Activated T-helper 1 cell treated with anti-CD3 and anti-CD28 coated beads, Interleukin-12 subunit alpha, Interleukin-12 subunit beta, Interleukin-2, Interleukin-4 antibody, amounts not matched to agents 30 ng/mL and 10 ng/mL and 1 ng/mL, durations not matched to agents 14 hours and 24 hours and 36 hours (primary cell): ENCODE results near the gene PCDHGC4. TPM values are rescaled to one million over a fixed set of nuclear protein-coding genes. Genes with fewer than 3 reads are reported as not detected.

Source experiments
- DNase-seq: peaks from one replicate; pipeline ENCODE4 v3.0.0; 2021; ENCODE audit warnings: low spot score
- H3K27ac Mint-ChIP-seq: one replicate; pipeline ENCODE4 v1.8.0; 2021; ENCODE audit warnings: mild to moderate bottlenecking, mixed read lengths
- H3K27me3 Mint-ChIP-seq: one replicate; pipeline ENCODE4 v1.8.0; 2022; ENCODE audit warnings: mild to moderate bottlenecking, moderate library complexity, mixed read lengths; ENCODE audit not compliant: insufficient read depth
- H3K36me3 Mint-ChIP-seq: one replicate; pipeline ENCODE4 v1.8.0; 2021; ENCODE audit warnings: low read depth, mixed read lengths
- H3K4me1 Mint-ChIP-seq: one replicate; pipeline ENCODE4 v1.8.0; 2021; ENCODE audit warnings: low read depth, mixed read lengths
- H3K4me3 Mint-ChIP-seq: one replicate; pipeline ENCODE4 v1.8.0; 2021; ENCODE audit warnings: mild to moderate bottlenecking, moderate library complexity, mixed read lengths
- H3K9me3 Mint-ChIP-seq: one replicate; pipeline ENCODE4 v1.8.0; 2021; ENCODE audit warnings: mixed read lengths
- intact Hi-C: fragments of 100-400 bp; cut with micrococcal nuclease; formaldehyde crosslinking; loops from one replicate; pipeline ENCODE4 v1.15.1; 2024
- total RNA-seq: library from RNA; stranded (reverse); gene quantifications from 2 replicates; pipeline ENCODE4 v1.2.3, GENCODE V29; 2022

PCDHGC4 gene
- total RNA-seq, 1 donor from 2014 or later: not detected

DNA sequence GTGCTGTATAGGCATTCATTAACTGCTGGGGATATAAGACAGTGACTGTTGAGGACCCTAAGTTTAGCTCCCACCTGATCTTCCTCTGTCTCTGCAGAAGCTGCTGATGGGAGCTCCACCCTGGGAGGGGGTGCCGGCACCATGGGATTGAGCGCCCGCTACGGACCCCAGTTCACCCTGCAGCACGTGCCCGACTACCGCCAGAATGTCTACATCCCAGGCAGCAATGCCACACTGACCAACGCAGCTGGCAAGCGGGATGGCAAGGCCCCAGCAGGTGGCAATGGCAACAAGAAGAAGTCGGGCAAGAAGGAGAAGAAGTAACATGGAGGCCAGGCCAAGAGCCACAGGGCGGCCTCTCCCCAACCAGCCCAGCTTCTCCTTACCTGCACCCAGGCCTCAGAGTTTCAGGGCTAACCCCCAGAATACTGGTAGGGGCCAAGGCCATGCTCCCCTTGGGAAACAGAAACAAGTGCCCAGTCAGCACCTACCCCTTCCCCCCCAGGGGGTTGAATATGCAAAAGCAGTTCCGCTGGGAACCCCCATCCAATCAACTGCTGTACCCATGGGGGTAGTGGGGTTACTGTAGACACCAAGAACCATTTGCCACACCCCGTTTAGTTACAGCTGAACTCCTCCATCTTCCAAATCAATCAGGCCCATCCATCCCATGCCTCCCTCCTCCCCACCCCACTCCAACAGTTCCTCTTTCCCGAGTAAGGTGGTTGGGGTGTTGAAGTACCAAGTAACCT, 26.2 kb downstream of the PCDHGC4 start:
- H3K9me3 Mint-ChIP-seq: no peaks in the 10 kb centered on the region
- H3K27ac Mint-ChIP-seq: peak overlapping the region; percentile 31
- H3K27me3 Mint-ChIP-seq: no peaks in the 10 kb centered on the region
- H3K4me3 Mint-ChIP-seq: no peak overlapping the region
- peaks cover 30% of the 10 kb centered on the region for H3K4me1 Mint-ChIP-seq
- no peak for DNase-seq
- intact Hi-C loops: no loop called here
- peaks cover 7% of the 10 kb centered on the region for H3K36me3 Mint-ChIP-seq

DNA sequence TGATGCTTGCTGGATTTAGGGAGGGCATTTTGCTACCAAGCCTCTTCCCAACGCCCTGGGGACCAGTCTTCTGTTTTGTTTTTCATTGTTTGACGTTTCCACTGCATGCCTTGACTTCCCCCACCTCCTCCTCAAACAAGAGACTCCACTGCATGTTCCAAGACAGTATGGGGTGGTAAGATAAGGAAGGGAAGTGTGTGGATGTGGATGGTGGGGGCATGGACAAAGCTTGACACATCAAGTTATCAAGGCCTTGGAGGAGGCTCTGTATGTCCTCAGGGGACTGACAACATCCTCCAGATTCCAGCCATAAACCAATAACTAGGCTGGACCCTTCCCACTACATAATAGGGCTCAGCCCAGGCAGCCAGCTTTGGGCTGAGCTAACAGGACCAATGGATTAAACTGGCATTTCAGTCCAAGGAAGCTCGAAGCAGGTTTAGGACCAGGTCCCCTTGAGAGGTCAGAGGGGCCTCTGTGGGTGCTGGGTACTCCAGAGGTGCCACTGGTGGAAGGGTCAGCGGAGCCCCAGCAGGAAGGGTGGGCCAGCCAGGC, 27.0 kb downstream of the PCDHGC4 start:
- no peak overlapping the region for H3K4me3 Mint-ChIP-seq
- intact Hi-C loops: loop anchor here (1.0 to 2.0 kb wide), 6 partner anchors 37 to 191 kb away; partner anchors contain the start of genes PCDHGA10, PCDHGB7, PCDHGC3 and TAF7
- H3K27ac Mint-ChIP-seq: peak overlapping the region; percentile 31
- H3K27me3 Mint-ChIP-seq: no peaks in the 10 kb centered on the region
- DNase-seq: no peak
- peaks cover 15% of the 10 kb centered on the region for H3K36me3 Mint-ChIP-seq
- peaks cover 37% of the 10 kb centered on the region for H3K4me1 Mint-ChIP-seq
- no peaks in the 10 kb centered on the region for H3K9me3 Mint-ChIP-seq

DNA sequence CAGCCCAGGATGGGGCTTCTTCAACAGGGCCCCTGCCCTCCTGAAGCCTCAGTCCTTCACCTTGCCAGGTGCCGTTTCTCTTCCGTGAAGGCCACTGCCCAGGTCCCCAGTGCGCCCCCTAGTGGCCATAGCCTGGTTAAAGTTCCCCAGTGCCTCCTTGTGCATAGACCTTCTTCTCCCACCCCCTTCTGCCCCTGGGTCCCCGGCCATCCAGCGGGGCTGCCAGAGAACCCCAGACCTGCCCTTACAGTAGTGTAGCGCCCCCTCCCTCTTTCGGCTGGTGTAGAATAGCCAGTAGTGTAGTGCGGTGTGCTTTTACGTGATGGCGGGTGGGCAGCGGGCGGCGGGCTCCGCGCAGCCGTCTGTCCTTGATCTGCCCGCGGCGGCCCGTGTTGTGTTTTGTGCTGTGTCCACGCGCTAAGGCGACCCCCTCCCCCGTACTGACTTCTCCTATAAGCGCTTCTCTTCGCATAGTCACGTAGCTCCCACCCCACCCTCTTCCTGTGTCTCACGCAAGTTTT, 27.6 kb downstream of the PCDHGC4 start:
- H3K4me1 Mint-ChIP-seq: peaks cover 37% of the 10 kb centered on the region

DNA sequence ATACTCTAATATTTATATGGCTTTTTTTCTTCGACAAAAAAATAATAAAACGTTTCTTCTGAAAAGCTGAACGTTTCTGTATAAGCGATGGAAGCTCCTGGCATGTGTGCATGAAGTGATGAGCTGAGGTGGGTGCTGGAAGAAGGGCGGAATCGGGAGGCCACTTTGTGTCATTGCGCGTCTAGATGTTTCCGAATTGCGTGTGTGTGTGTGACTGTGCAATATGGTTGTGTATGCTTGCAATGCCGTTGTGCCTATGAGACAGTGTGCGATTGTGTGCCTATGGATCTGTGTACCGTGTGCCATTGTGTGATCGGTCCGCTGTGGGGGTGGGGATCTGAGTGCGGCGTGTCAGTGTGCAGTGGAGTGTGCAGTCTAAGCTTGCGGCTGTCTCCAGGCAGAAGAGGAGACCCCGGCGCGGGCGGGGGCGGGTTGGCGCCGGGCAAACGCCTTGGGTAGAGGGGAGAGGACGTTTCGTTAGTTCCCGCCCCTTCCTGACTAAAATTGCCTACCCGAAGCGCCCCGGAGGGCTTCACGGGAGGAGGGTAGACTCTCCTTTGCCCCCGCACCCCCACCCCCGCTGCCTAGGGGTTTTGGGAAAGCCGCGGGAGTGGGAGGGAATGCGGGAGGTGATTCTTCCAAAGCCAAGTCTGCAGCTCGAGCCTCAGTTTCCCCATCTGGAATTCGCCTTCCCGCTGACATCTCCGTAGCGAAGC, 28.2 kb downstream of the PCDHGC4 start:
- Mint-ChIP-seq H3K36me3 (peaks cover 25% of the 10 kb centered on the region), H3K9me3 (no peaks in the 10 kb centered on the region), H3K27me3 (no peaks in the 10 kb centered on the region), H3K4me1 (peaks cover 37% of the 10 kb centered on the region), H3K4me3 (peak overlapping the region; percentile 87), H3K27ac (peak overlapping the region; percentile 95)
- no peak for DNase-seq
- intact Hi-C loops: loop anchor here (1.0 to 2.0 kb wide), 7 partner anchors 38 to 192 kb away; partner anchors contain the start of genes PCDHGA10, PCDHGA12, PCDHGB7 and PCDHGC3

More for the DNA sequence above, 27.6 kb downstream of the PCDHGC4 start:
- peak overlapping the region; percentile 87 for H3K4me3 Mint-ChIP-seq
- intact Hi-C loops: loop anchor here (1.0 to 2.0 kb wide), 6 partner anchors 37 to 192 kb away; partner anchors contain the start of genes PCDHGA10, PCDHGB7, PCDHGC3 and TAF7
- peak; percentile 74 for DNase-seq
- H3K36me3 Mint-ChIP-seq: peaks cover 18% of the 10 kb centered on the region
- H3K27ac Mint-ChIP-seq: peak overlapping the region; percentile 95
- no peaks in the 10 kb centered on the region for H3K9me3 Mint-ChIP-seq
- H3K27me3 Mint-ChIP-seq: no peaks in the 10 kb centered on the region

DNA sequence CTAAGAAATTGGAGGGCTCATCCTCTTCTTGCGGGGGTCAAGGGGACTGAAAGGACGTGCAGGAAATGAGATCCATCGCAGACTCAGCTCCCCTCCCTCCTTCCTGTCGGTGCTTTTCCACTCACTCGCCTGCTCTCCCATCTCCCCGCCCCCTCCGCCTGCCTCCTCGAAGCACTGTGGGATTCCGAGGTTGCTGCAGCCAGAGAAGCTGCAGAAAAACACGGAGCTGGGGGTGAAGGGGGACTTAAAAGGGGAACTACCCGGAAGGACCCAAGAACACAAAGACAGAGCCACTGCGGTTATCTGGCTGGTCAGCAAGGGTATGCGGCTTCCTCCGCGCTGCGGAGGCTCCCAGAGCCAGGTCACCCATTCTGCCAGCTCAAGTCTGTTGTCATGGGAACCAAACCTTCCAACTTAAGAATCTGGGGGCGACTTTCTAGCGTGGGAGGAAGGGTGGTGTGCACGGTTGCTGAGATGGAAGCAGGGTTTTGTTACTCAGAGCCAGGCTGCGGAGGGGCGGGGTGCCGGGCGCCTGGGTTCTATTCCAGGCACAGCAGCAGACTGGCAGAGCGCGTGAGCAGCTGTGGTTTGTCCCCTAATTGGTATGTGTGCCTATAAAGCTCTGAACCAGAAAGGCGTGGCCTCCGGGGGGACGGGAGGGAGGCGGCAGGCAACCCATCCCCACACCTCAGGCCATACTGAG, 28.9 kb downstream of the PCDHGC4 start:
- H3K36me3 Mint-ChIP-seq: peaks cover 30% of the 10 kb centered on the region
- no peaks in the 10 kb centered on the region for H3K27me3 Mint-ChIP-seq
- H3K9me3 Mint-ChIP-seq: no peaks in the 10 kb centered on the region
- H3K4me3 Mint-ChIP-seq: peak overlapping the region; percentile 87
- H3K27ac Mint-ChIP-seq: peak overlapping the region; percentile 95
- peaks cover 37% of the 10 kb centered on the region for H3K4me1 Mint-ChIP-seq
- intact Hi-C loops: loop anchor here (1.0 to 2.0 kb wide), 5 partner anchors 11 to 193 kb away; partner anchors contain the start of genes PCDHGA10, PCDHGA12 and TAF7
- no peak for DNase-seq

DNA sequence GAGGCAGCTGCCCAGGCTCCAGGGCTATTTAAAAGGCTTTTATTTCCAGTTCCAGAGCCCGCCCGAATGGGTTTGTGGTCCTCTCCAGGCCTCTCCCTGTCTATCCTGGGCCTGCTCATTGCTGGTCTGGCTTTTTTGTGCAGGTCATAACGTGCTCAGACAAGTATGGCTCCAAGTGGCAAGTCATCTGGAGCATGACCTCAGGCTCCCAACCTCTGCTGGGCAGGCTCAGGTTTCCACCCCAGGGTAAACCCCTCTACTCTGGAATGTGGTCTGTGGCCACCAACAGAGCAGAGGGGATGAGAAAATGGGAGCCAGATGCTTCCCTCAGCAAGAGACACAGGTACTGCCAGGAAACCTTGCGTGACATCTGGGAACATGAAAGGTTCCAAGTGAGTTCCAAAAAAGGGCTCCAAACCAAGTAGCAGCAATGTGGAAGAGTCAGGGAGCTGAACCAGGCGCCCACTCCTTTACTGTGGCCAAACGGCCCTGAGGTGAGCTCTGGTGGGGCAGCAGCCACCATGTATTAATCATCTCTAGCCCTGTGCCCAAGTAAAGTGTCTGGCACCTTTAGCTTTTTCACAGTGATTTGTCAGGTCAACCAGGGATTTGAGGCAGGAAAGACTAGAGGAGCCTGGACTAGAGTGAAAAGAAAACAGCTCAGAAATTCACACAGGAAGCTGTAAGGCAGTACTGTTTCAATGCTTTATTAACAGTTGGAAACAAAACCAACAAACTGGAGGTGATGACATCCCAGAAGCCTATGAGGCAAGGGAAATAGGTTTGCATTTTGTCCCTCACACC, 29.7 kb downstream of the PCDHGC4 start:
- no peaks in the 10 kb centered on the region for H3K9me3 Mint-ChIP-seq
- no peaks in the 10 kb centered on the region for H3K27me3 Mint-ChIP-seq
- intact Hi-C loops: loop anchor here (1.0 kb wide), 1 partner anchor 10 kb away; no protein-coding TSS in a partner anchor
- no peak for DNase-seq
- H3K27ac Mint-ChIP-seq: peak overlapping the region; percentile 31
- peak overlapping the region; percentile 20 for H3K4me3 Mint-ChIP-seq
- peaks cover 37% of the 10 kb centered on the region for H3K36me3 Mint-ChIP-seq
- H3K4me1 Mint-ChIP-seq: peaks cover 33% of the 10 kb centered on the region

DNA sequence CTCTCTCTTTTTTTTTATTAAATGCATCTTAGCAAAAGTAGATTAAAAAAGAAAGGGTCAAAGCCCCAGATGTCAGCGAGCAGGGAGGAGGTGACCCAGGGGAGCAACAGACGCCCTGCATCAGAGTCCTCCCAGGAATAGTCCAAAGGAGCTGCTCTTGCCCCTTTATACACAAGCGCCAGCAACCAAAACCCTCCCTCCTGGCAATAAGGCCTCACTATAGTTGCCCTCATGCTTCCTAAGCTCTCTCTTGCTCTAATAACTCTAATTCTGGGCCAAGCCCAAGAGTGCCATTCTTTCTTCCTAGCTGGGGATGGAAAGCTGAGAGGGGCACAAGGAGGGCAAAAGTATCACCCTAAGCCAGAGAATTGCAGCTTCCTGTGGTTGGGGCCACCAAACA, 30.3 kb downstream of the PCDHGC4 start:
- no peaks in the 10 kb centered on the region for H3K9me3 Mint-ChIP-seq
- H3K27me3 Mint-ChIP-seq: no peaks in the 10 kb centered on the region
- no peak overlapping the region for H3K4me3 Mint-ChIP-seq
- no peak for DNase-seq
- peak overlapping the region; percentile 67 for H3K27ac Mint-ChIP-seq
- H3K4me1 Mint-ChIP-seq: peaks cover 33% of the 10 kb centered on the region
- peaks cover 42% of the 10 kb centered on the region for H3K36me3 Mint-ChIP-seq
- intact Hi-C loops: no loop called here

DNA sequence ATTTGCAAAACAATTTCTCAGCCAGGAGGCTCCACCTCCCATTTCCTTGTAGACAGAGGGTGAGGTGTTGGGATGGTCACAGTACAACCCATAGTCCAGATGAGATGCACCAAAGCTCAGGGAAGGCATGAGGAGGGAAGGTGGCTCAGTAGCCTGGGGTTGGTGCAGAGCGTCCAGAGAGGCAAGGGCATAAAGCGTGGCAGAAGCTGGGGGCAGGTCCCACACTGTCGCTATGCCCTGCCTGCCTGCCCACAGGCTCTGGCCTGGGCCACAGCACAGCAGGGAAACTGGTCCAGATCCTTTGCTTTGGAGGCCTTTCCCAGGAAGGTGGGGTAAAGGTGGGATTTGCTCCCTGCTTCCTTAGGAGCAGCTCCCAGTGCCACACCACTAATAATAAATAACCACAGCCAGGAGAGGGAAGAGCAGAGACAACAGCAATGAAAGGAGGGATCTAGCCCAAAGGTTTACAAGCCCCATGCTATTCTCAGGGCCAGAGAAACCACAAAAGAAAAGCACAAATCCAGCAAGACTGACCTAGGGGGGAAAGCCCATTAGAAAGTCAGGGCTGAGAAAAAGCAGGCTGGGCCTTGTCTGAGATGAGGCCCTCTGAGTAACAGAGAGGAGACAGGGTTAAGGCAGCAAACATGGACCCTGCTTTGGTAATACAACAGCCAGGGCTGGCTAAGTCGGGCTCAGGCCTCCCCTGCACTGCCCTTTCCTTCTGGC, 31.3 kb downstream of the PCDHGC4 start:
- H3K27ac Mint-ChIP-seq: peak overlapping the region; percentile 21
- H3K4me3 Mint-ChIP-seq: no peak overlapping the region
- H3K9me3 Mint-ChIP-seq: no peaks in the 10 kb centered on the region
- peaks cover 39% of the 10 kb centered on the region for H3K4me1 Mint-ChIP-seq
- H3K36me3 Mint-ChIP-seq: peaks cover 49% of the 10 kb centered on the region
- H3K27me3 Mint-ChIP-seq: no peaks in the 10 kb centered on the region
- intact Hi-C loops: no loop called here
- no peak for DNase-seq

DNA sequence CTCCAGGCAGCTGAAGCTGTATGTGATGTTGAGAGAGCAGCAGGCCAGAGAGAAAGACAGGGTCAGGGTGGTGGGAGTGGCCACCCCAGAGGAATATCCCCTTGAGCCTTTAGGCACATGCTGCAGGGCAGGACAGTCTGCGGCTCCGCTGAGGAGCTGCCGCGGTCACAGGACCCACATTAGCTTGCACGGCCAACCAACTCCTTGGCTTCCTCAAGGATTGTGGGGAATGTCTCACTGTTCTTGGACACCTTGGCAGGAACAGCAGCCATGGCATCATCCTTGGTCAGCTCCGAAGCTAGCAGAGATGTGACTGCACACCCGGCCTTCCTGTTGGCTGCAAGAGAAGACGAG, 31.8 kb downstream of the PCDHGC4 start:
- Mint-ChIP-seq H3K36me3 (peaks cover 53% of the 10 kb centered on the region), H3K27me3 (no peaks in the 10 kb centered on the region), H3K9me3 (no peaks in the 10 kb centered on the region), H3K27ac (no peak overlapping the region), H3K4me1 (peaks cover 45% of the 10 kb centered on the region), H3K4me3 (no peak overlapping the region)
- intact Hi-C loops: no loop called here
- no peak for DNase-seq

DNA sequence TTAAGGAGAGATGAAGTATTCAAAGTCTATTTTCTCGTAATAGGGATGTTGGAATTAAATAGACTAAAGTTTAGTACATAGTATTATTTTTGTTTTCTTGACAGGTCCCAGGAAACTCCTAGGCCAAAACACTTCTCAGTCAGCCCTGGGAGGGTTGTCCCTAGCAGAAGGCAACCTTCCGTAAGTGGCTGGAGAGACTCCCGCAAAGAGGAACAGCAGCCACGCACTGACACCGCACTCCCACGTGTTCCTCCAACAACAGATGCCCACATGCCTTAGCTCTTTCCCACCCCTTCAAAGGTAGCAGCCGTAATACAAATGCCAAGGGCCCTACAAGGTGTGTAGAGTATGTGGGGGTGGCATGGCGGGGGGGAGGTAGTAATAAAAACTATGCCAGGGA, 32.5 kb downstream of the PCDHGC4 start:
- H3K4me1 Mint-ChIP-seq: peaks cover 50% of the 10 kb centered on the region
- H3K4me3 Mint-ChIP-seq: no peak overlapping the region
- H3K27ac Mint-ChIP-seq: no peak overlapping the region
- intact Hi-C loops: no loop called here
- H3K9me3 Mint-ChIP-seq: no peaks in the 10 kb centered on the region
- peaks cover 57% of the 10 kb centered on the region for H3K36me3 Mint-ChIP-seq
- no peak for DNase-seq
- H3K27me3 Mint-ChIP-seq: no peaks in the 10 kb centered on the region

DNA sequence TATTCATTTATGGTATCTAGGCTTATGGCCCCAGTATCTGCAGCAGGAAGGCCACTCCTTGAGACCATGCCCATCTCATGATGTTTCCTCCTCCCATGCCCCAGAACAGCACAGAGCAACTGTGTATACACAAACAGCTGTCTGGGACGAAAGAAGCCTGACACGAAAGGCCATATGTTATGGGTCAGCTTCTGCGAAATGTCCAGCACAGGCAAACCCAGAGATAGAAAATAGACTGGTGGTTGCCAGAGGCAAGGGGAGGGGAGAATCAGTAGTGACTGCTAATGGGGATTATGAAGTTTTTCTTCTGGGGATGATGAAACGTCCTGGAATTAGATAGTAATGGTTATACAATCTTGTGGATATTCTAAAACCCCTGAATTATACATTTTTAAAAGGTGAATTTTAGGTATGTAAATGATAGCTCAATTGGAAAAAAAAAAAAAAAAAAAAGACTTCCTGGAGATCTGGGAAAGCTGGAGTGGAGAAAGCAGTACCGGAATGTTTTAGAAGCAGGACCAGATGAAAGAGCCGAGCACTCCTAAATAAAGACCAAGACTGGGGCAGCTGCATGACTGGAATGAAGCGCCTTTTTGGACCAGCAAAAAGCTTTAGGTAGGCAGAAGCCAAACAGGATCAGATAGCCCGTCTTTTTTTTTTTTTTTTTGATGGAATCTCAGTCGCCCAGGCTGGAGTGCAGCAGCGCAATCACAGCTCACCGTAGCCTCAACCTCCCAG, 33.2 kb downstream of the PCDHGC4 start:
- intact Hi-C loops: no loop called here
- Mint-ChIP-seq H3K4me1 (peaks cover 51% of the 10 kb centered on the region), H3K4me3 (no peak overlapping the region), H3K9me3 (no peaks in the 10 kb centered on the region), H3K27me3 (no peaks in the 10 kb centered on the region), H3K36me3 (peaks cover 56% of the 10 kb centered on the region), H3K27ac (peak overlapping the region; percentile 21)
- DNase-seq: no peak
